ENCODE measurements around the gene FAM209B.
"Not testable (repeated sequence)": the region's sequence is repeated elsewhere in the genome, so short reads cannot be mapped to it uniquely, and the experiment has no call there.

FAM209B gene

DNA sequence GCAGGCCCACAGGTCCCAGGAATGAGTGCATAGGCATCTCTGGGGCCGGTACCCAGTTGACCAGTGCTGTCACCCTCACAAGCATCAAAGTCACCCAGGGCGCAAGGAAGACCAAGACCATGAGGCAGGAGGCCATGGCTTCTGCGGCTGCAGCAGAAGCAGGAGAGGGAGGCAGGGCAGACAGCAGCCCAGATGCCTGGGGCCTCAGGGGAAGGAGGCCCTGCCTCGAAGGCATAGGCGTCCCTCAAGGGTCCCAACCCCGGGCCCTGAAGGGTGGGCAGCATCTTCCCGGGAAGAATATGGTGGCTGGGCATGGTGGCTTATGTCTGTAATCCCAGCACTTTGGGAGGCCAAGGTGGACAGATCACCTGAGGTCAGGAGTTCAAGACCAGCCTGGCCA lies 5.5 kb upstream of the FAM209B start:
- H3K4me3 ChIP-seq = no peak overlapping the region
- H3K4me1 ChIP-seq = no peaks in the 10 kb centered on the region
- H3K4me2 ChIP-seq = no peak overlapping the region
- H3K9ac ChIP-seq = no peak overlapping the region
- TF ChIP-seq Cebpa-rat (IDR thresholded peaks at IDR 0.05) = no peak
- H3K27ac ChIP-seq = no peak overlapping the region
- no peaks in the 10 kb centered on the region for H3K36me3 ChIP-seq
- H3K9me3 ChIP-seq = no peaks in the 10 kb centered on the region
- H3K27me3 ChIP-seq = no peaks in the 10 kb centered on the region
- no peaks in the 10 kb centered on the region for H4K20me1 ChIP-seq

DNA sequence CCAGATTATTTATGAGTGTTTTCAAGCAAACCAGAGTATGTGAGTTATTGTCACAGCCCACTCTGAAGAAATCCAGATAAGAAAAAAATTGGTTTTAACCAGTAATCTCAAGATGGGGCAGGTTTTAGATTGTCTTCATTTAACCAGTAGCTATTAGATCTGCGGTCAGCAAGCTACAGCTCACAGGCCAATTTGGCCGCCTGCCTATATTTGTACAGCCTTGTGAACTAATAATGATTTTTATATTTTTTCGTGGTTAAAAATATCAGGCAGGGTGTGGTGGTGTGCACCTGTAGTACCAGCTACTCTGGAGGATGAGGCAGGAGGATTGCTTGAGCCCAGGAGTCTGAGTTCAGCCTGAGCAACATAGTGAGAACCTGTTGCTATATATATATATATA lies 5.0 kb downstream of the FAM209B start:
- TF ChIP-seq Cebpa-rat (IDR thresholded peaks at IDR 0.05) = no peak
- Histone ChIP-seq H3K27me3 (no peaks in the 10 kb centered on the region), H3K9ac (no peak overlapping the region), H3K27ac (no peak overlapping the region), H3K4me2 (no peak overlapping the region), H3K36me3 (no peaks in the 10 kb centered on the region), H3K9me3 (no peaks in the 10 kb centered on the region), H3K4me3 (no peak overlapping the region), H4K20me1 (no peaks in the 10 kb centered on the region), H3K4me1 (no peaks in the 10 kb centered on the region)

DNA sequence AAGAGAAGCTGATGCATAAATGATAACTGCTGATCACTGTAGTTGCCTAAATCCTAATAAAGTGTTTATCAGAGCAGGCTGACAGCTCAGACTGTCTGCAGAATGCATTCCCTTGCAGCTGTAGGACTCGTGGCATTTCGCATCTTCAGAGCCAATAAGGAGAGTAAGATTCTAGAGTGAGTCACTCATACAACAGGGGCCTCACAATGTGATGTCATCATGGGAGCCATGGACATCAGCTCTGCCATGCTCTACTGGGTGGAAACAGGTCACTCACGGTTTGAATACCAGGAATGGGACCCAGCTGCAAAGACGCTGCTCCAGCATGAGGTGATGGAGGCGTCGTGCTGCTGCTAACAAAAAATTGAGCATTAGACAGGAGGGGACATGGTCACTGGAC lies 7.4 kb downstream of the FAM209B start:
- TF ChIP-seq Cebpa-rat (IDR thresholded peaks at IDR 0.05) = no peak
- H3K27me3 ChIP-seq = no peaks in the 10 kb centered on the region
- H3K4me1 ChIP-seq = no peaks in the 10 kb centered on the region
- H4K20me1 ChIP-seq = no peaks in the 10 kb centered on the region
- H3K9me3 ChIP-seq = no peaks in the 10 kb centered on the region
- H3K27ac ChIP-seq = no peak overlapping the region
- H3K9ac ChIP-seq = no peak overlapping the region
- no peaks in the 10 kb centered on the region for H3K36me3 ChIP-seq
- H3K4me3 ChIP-seq = no peak overlapping the region
- no peak overlapping the region for H3K4me2 ChIP-seq

DNA sequence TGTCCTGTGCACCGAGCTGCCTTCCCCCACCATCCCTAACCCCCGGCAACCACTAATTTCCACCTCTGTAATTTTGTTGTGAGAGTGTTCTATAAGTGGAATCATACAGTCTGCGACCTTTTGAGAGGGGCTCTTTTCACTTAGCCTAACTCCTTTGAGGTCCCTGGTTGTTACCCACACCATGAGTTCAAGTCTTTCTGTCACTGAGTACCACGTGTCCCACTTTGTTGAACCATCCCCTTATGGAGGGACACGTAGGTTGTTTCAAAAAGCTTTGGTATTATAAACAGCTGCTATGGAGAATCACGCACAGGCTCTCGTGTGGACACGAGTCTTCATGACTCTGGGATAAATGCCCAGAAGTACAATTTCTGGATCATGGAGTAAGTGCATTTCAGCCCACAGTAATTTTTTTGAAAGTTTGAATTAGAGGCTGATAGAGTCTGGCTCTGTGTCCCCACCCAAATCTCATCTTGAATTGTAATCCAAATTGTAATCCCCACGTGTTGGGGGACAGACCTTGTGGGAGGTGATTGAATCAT lies 9.5 kb downstream of the FAM209B start:
- H3K4me3 ChIP-seq = no peak overlapping the region
- no peaks in the 10 kb centered on the region for H3K4me1 ChIP-seq
- H3K9me3 ChIP-seq = no peaks in the 10 kb centered on the region
- H3K36me3 ChIP-seq = no peaks in the 10 kb centered on the region
- H3K27me3 ChIP-seq = no peaks in the 10 kb centered on the region
- TF ChIP-seq Cebpa-rat (IDR thresholded peaks at IDR 0.05) = no peak
- H3K27ac ChIP-seq = no peak overlapping the region
- no peaks in the 10 kb centered on the region for H4K20me1 ChIP-seq
- H3K9ac ChIP-seq = no peak overlapping the region
- no peak overlapping the region for H3K4me2 ChIP-seq

DNA sequence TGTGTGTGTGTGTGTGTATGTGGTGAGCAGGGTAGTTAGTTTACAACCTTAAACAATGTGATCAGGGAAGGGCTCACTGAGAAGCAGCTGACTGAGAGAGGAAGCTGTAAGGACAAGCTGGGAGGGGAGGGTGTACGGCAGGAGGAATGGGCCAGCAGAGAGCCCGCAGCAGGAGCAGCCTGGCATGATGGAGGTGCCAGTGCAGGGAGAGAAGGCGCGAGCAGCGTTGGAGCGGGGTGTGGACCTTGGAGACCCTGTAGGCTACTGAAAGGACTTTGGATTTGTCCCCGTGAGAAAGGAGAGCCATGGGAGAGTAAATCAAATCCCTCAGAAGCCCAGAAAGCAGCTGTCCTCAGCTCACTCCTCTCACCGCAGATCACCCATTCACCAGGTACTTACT lies 18.5 kb downstream of the FAM209B start:
- Histone ChIP-seq H3K9me3 (peaks cover 6% of the 10 kb centered on the region), H3K36me3 (no peaks in the 10 kb centered on the region), H3K27me3 (no peaks in the 10 kb centered on the region), H3K4me1 (peaks cover 38% of the 10 kb centered on the region), H3K9ac (no peak overlapping the region), H4K20me1 (no peaks in the 10 kb centered on the region), H3K4me2 (no peak overlapping the region), H3K27ac (no peak overlapping the region), H3K4me3 (no peak overlapping the region)
- TF ChIP-seq Cebpa-rat (IDR thresholded peaks at IDR 0.05) = no peak

DNA sequence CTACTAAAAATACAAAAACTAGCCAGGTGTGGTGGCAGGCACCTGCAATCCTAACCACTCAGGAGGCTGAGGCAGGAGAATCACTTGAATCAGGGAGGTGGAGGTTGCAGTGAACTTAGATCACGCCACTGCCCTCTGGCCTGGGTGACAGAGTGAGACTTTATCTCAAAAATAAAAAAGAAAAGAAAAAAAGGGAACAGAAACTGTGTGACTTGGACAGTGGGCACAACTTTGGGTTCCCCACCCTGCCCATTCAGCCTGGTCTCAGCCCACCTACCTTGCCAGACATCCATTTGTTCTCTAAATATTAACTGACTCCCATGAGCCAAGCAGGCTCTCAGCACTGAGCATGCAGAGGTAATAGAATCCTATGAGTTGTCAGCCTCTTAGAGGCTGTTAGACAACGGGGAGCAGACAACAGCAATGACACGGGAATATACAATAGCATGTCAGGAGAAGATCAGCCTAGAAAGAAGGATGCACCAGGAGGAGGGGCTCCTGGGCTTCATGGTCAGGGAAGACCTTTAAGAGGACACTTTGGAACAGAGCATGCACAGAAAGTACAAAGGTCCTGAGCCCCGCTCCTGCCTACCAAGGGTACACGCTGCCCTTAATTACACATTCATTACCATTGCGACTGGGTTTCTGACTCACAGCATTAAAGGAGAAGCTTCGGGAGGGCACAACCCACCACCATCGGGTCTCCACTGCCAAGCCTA lies 20.0 kb downstream of the FAM209B start:
- Histone ChIP-seq H3K27ac (peak overlapping the region; percentile 38; the same call in 1 of the 2 replicates), H3K36me3 (no peaks in the 10 kb centered on the region), H3K9ac (no peak overlapping the region), H3K9me3 (peaks cover 6% of the 10 kb centered on the region), H3K4me1 (peaks cover 38% of the 10 kb centered on the region), H4K20me1 (no peaks in the 10 kb centered on the region), H3K27me3 (no peaks in the 10 kb centered on the region), H3K4me3 (no peak overlapping the region), H3K4me2 (peak overlapping the region; percentile 26; the same call in 1 of the 2 replicates)
- no peak for TF ChIP-seq Cebpa-rat (IDR thresholded peaks at IDR 0.05)

DNA sequence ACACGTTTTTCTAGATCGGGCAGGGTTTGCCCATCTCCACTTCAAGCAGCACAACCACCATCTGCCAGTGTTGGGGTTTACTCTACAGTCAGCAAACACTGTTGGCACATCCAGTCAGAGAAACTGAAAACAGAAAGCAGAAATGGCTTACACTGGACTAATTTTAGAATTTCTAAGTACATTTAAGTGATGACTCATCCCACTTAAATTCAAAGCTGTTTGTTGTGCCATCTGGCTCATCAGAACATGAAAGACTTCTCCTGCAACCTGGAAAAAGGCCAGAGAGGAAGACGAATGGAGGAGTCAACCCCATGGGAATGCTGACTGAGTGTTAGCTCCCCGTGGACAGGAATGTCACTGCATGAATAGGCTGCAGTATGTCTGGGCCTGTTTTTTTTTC lies 21.8 kb downstream of the FAM209B start:
- Histone ChIP-seq H3K27me3 (no peaks in the 10 kb centered on the region), H3K4me3 (no peak overlapping the region), H4K20me1 (no peaks in the 10 kb centered on the region), H3K27ac (peak overlapping the region; percentile 72; the same call in 1 of the 2 replicates), H3K4me2 (peak overlapping the region; percentile 64), H3K4me1 (peaks cover 38% of the 10 kb centered on the region), H3K9ac (no peak overlapping the region), H3K36me3 (no peaks in the 10 kb centered on the region), H3K9me3 (no peaks in the 10 kb centered on the region)
- no peak for TF ChIP-seq Cebpa-rat (IDR thresholded peaks at IDR 0.05)

DNA sequence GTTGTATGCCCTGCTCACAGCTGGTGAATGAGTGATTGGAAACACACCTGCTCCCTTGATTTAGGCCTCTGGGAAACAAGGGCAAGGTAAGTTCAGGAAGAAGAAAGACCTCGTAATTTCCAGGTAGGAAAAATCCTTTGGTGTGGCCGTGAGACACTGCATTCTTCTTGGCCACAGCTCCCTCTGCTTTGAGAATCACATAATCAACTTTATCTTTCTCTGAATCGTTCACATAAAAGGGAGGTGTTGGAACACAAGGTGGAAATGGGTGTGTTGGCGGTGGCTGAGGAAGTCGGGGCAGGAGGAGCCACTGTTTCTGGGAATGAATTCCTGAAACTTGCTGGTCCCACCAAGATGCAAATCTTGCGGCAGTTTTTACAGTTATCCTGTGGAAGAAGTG lies 25.9 kb downstream of the FAM209B start:
- no peaks in the 10 kb centered on the region for H3K27me3 ChIP-seq
- no peak for TF ChIP-seq Cebpa-rat (IDR thresholded peaks at IDR 0.05)
- H3K4me3 ChIP-seq = no peak overlapping the region
- H3K36me3 ChIP-seq = no peaks in the 10 kb centered on the region
- no peak overlapping the region for H3K27ac ChIP-seq
- no peak overlapping the region for H3K4me2 ChIP-seq
- no peaks in the 10 kb centered on the region for H4K20me1 ChIP-seq
- H3K4me1 ChIP-seq = peaks cover 17% of the 10 kb centered on the region
- no peaks in the 10 kb centered on the region for H3K9me3 ChIP-seq
- H3K9ac ChIP-seq = no peak overlapping the region

DNA sequence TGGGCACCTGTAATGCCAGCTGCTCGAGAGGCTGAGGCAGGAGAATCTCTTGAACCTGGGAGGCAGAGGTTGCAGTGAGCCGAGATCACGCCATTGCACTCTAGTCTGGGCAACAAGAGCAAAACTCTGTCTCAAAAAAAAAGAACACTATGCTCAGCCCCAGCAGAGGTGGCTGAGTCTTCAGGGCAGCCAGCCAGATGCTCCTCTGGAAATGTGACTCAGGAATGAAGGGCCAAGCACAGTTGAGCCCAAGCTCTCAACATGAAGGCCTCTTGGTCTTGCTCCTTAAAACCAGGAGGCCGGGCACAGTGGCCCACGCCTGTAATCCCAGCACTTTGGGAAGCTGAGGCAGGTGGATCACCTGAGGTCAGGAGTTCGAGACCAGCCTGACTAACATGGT lies 31.5 kb downstream of the FAM209B start:
- H3K9ac ChIP-seq, H3K4me2 ChIP-seq, H3K27me3 ChIP-seq, H3K27ac ChIP-seq, H3K9me3 ChIP-seq, H3K36me3 ChIP-seq, H3K4me3 ChIP-seq, H4K20me1 ChIP-seq: not testable (repeated sequence)
- peaks cover 10% of the 10 kb centered on the region for H3K4me1 ChIP-seq

DNA sequence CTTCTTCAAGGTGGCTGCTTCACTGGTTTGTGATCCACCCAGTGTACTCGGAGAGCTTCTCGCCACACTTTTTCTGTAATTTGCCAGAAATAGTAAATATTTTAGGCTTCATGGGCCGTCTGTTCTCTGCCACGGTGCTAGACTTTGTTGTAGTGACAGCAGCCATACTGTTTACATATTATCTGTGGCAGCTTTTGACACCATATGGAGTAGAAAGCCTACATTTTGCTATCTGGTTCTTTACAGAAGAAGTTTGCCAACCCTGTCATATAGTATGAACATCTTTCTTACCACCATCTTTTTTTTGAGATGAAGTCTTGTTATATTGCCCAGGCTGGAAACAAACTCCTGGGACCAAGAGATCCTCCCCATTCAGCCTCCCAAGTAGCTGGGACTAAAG lies 32.5 kb downstream of the FAM209B start:
- Histone ChIP-seq H4K20me1 (no peaks in the 10 kb centered on the region), H3K27ac (no peak overlapping the region), H3K9ac (no peak overlapping the region), H3K4me1 (peaks cover 10% of the 10 kb centered on the region), H3K27me3 (no peaks in the 10 kb centered on the region), H3K4me3 (no peak overlapping the region), H3K9me3 (peaks cover 6% of the 10 kb centered on the region; the same call in 1 of the 2 replicates), H3K4me2 (peak overlapping the region; percentile 5; the same call in 1 of the 2 replicates), H3K36me3 (no peaks in the 10 kb centered on the region)
- TF ChIP-seq Cebpa-rat (IDR thresholded peaks at IDR 0.05) = no peak

Measured in BLaER1 (cell line).